ENCODE data around the gene NT5C2.
A peak's percentile ranks its signal among the peaks of the same experiment; 100 is the strongest.

Gene NT5C2

GRCh38 chr10:103054621-103055020, 138.5 kb downstream of the NT5C2 start:
- DNase-seq = no peak

GRCh38 chr10:103053659-103054581, 139.2 kb downstream of the NT5C2 start:
- peak in 4 of 5 donors; percentile 26 to 71 (median 38) for DNase-seq

- no peak for DNase-seq
Observed at GRCh38 chr10:103049237-103049636, 143.8 kb downstream of the NT5C2 start.

GRCh38 chr10:103047381-103047780, 145.7 kb downstream of the NT5C2 start:
- no peak for DNase-seq

GRCh38 chr10:103045961-103046360, 147.1 kb downstream of the NT5C2 start:
- DNase-seq = no peak

- no peak for DNase-seq
Observed at GRCh38 chr10:103044942-103045489, 148.1 kb downstream of the NT5C2 start.

- no peak for DNase-seq
Observed at GRCh38 chr10:103042908-103043307, 150.2 kb downstream of the NT5C2 start.

GRCh38 chr10:103042129-103042528, 150.9 kb downstream of the NT5C2 start:
- no peak for DNase-seq

GRCh38 chr10:103041391-103041790, 151.7 kb downstream of the NT5C2 start:
- no peak for DNase-seq

GRCh38 chr10:103040418-103040817, 152.7 kb downstream of the NT5C2 start:
- DNase-seq = no peak

GRCh38 chr10:103038570-103038969, 154.5 kb downstream of the NT5C2 start:
- DNase-seq = no peak
